Mesendoderm (in vitro differentiated cells): ENCODE results near the gene STPG4.
"Not testable (repeated sequence)": the region's sequence is repeated elsewhere in the genome, so short reads cannot be mapped to it uniquely, and the experiment has no call there.

Experiments used
- DNase-seq: peaks from one replicate; pipeline ENCODE4 v3.0.0; 2013
- H2AK5ac ChIP-seq: 2 replicates; pipeline ENCODE4 v1.6.1; 2013; ENCODE audit warnings: low read length, inconsistent platforms
- H2BK120ac ChIP-seq: 2 replicates; pipeline ENCODE4 v1.6.1; 2013; ENCODE audit warnings: low read depth, mild to moderate bottlenecking, low read length, moderate library complexity, mixed read lengths
- H2BK15ac ChIP-seq: replicated peaks from 2 replicates; pipeline ENCODE4 v1.6.1; 2013; ENCODE audit warnings: low read depth, mild to moderate bottlenecking, moderate library complexity
- H2BK5ac ChIP-seq: 2 replicates; pipeline ENCODE4 v1.6.1; 2013; ENCODE audit warnings: low read length, inconsistent platforms
- H3K18ac ChIP-seq: 2 replicates; pipeline ENCODE4 v1.6.1; 2013; ENCODE audit warnings: mild to moderate bottlenecking, low read length, mixed read lengths
- H3K23ac ChIP-seq: one replicate; pipeline ENCODE4 v1.6.1; 2013; ENCODE audit warnings: low read length
- H3K27ac ChIP-seq: 2 replicates; pipeline ENCODE4 v1.5.1; 2013; ENCODE audit warnings: low read depth, mild to moderate bottlenecking, inconsistent platforms, low read length, moderate library complexity
- H3K27me3 ChIP-seq: 2 replicates; pipeline ENCODE4 v1.6.1; 2013; ENCODE audit warnings: low read length, control low read depth, mild to moderate bottlenecking, inconsistent platforms; ENCODE audit not compliant: insufficient read depth, poor library complexity
- H3K36me3 ChIP-seq: 2 replicates; pipeline ENCODE4 v1.6.1; 2013; ENCODE audit warnings: low read length, inconsistent platforms; ENCODE audit not compliant: control insufficient read depth, insufficient read depth
- H3K4ac ChIP-seq: one replicate; pipeline ENCODE4 v1.6.1; 2013; ENCODE audit warnings: low read depth, mild to moderate bottlenecking, low read length, moderate library complexity
- H3K4me1 ChIP-seq: 2 replicates; pipeline ENCODE4 v1.6.1; 2013; ENCODE audit warnings: low read depth, low read length, inconsistent platforms; ENCODE audit not compliant: control insufficient read depth
- H3K4me2 ChIP-seq: 2 replicates; pipeline ENCODE4 v1.6.1; 2013; ENCODE audit warnings: low read length
- H3K4me3 ChIP-seq: 2 replicates; pipeline ENCODE4 v1.5.1; 2013; ENCODE audit warnings: mild to moderate bottlenecking, low read length
- H3K56ac ChIP-seq: one replicate; pipeline ENCODE4 v1.6.1; 2013; ENCODE audit warnings: low read length
- H3K79me1 ChIP-seq: 2 replicates; pipeline ENCODE4 v1.6.1; 2013; ENCODE audit warnings: low read length, inconsistent platforms
- H3K79me2 ChIP-seq: 2 replicates; pipeline ENCODE4 v1.6.1; 2013; ENCODE audit warnings: mild to moderate bottlenecking, low read length; ENCODE audit not compliant: control insufficient read depth, insufficient read depth
- H3K9ac ChIP-seq: 2 replicates; pipeline ENCODE4 v1.6.1; 2013; ENCODE audit warnings: low read length, inconsistent platforms
- H4K5ac ChIP-seq: one replicate; pipeline ENCODE4 v1.6.1; 2013; ENCODE audit warnings: low read length
- H4K8ac ChIP-seq: one replicate; pipeline ENCODE4 v1.6.1; 2013; ENCODE audit warnings: low read depth, mild to moderate bottlenecking, control low read depth, low read length, moderate library complexity
- WGBS: extraction: QIAGEN DNeasy Blood & Tissue Kit; methylation state at CpG from one replicate; pipeline ENCODE4 v1.1.7; 2013; ENCODE audit warnings: low lambda C conversion rate, missing lambda C conversion rate; ENCODE audit not compliant: insufficient coverage; ENCODE audit errors: extremely low coverage; 5-methylcytosine and 5-hydroxymethylcytosine counted together

Gene STPG4

DNA sequence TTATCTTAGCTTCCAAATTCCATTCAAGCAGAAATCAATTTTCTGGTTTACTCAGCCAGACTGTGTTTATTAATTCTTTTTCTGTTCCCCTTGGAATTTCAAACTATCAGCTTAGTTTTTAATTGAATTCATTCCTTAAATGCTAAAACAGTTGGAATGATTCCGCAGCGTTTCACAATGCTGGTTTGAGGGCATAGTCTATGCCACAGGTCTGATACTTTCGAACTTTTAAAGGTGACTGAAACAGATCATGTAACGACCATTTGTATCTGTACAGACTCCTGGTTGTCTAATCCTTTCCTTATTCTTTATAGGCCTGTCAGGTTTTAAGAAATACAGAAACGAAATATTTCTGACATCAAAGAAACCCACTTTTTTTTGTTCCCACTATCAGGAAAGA is 45.4 kb downstream of the STPG4 start:
- Histone ChIP-seq H3K79me1 (no peaks in the 10 kb centered on the region), H3K23ac (no peak overlapping the region), H2BK5ac (no peak overlapping the region), H3K27me3 (no peaks in the 10 kb centered on the region), H2AK5ac (no peak overlapping the region), H2BK120ac (no peak overlapping the region), H3K36me3 (no peaks in the 10 kb centered on the region), H3K79me2 (no peaks in the 10 kb centered on the region), H3K4ac (no peak overlapping the region), H3K27ac (no peak overlapping the region), H4K5ac (no peak overlapping the region), H2BK15ac (no peak overlapping the region), H3K9ac (no peak overlapping the region), H3K4me1 (no peaks in the 10 kb centered on the region), H3K4me3 (no peak overlapping the region), H3K4me2 (no peak overlapping the region), H3K56ac (no peak overlapping the region), H3K18ac (no peak overlapping the region), H4K8ac (no peak overlapping the region)
- DNase-seq: no peak
- no CpG with 5 or more reads among the region's 5 CpGs for WGBS

DNA sequence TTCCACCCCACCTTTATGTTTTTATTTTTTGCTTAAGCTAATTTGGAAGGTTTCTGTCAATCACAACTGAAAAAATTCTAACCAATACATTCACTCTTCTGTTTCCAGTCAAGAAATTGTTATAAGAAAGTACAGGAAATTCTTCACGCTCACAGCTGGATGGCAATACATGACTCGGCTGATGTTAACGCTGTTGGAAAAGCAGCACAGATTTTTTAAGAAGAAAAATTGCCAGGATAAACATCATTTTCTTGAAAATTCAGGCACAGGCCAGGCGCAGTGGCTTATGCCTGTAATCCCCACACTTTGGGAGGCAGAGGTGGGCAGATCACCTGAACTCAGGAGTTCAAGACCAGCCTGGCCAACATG is 46.1 kb downstream of the STPG4 start:
- Histone ChIP-seq H2BK120ac (no peak overlapping the region), H2BK15ac (no peak overlapping the region), H3K36me3 (no peaks in the 10 kb centered on the region), H4K8ac (no peak overlapping the region), H2AK5ac (no peak overlapping the region), H4K5ac (no peak overlapping the region), H3K4me3 (no peak overlapping the region), H3K4ac (no peak overlapping the region), H2BK5ac (no peak overlapping the region), H3K9ac (no peak overlapping the region), H3K4me1 (no peaks in the 10 kb centered on the region), H3K4me2 (no peak overlapping the region), H3K79me2 (no peaks in the 10 kb centered on the region), H3K27me3 (no peaks in the 10 kb centered on the region), H3K56ac (no peak overlapping the region), H3K27ac (no peak overlapping the region), H3K79me1 (no peaks in the 10 kb centered on the region), H3K23ac (no peak overlapping the region), H3K18ac (no peak overlapping the region)
- no CpG with 5 or more reads among the region's 4 CpGs for WGBS
- no peak for DNase-seq

DNA sequence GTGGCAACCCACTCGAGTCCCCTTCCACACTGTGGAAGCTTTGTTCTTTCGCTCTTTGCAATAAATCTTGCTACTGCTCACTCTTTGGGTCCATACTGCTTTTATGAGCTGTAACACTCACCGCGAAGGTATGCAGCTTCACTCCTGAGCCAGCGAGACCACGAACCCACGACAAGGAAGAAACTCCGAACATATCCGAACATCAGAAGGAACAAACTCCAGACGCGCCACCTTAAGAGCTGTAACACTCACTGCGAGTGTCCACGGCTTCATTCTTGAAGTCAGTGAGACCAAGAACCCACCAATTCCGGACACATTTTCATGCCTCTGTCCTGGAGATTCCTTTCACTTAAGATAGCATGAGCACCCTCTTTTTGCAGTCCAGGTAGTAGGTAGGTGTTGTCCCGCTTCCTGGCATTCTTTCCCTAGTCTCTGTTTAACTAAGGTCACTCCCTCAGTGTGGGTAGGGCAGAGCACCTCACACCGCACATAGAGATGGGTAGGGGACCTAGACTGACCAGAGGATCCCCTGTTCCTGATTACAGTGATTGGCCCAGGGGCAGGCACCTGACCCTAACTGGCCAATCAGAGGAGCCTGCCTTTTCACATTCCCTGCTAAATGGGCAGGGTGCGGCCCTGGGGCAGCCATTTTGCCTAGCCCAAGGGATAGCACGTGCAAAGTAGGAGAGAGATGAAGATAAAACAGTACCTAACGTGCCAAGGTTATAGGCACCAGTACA is 46.7 kb downstream of the STPG4 start:
- H3K56ac ChIP-seq, H3K79me2 ChIP-seq, H2BK15ac ChIP-seq, H3K18ac ChIP-seq, H3K23ac ChIP-seq, H3K4me2 ChIP-seq, H3K79me1 ChIP-seq, H4K8ac ChIP-seq, H3K36me3 ChIP-seq, H2BK5ac ChIP-seq, H3K27ac ChIP-seq, DNase-seq, H3K9ac ChIP-seq, H3K27me3 ChIP-seq, H2AK5ac ChIP-seq, H3K4me3 ChIP-seq, H2BK120ac ChIP-seq, H3K4me1 ChIP-seq, H3K4ac ChIP-seq, H4K5ac ChIP-seq: not testable (repeated sequence)
- no CpG with 5 or more reads among the region's 19 CpGs for WGBS

DNA sequence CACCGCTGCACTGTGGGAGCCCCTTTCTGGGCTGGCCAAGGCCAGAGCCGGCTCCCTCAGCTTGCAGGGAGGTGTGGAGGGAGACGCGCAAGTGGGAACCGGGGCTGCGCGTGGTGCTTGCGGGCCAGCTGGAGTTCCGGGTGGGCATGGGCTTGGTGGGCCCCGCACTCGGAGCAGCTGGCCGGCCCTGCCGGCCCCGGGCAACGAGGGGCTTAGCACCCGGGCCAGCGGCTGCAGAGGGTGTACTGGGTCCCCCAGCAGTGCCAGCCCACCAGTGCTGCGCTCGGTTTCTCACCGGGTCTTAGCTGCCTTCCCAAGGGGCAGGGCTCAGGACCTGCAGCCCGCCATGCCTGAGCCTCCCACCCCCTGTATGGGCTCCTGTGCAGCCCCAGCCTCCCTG is 47.9 kb downstream of the STPG4 start:
- not testable (repeated sequence) for H3K4me3 ChIP-seq, H3K79me2 ChIP-seq, H3K9ac ChIP-seq, H3K36me3 ChIP-seq, H3K4me2 ChIP-seq, H2AK5ac ChIP-seq, H2BK120ac ChIP-seq, DNase-seq, H3K27me3 ChIP-seq, H4K5ac ChIP-seq, H2BK15ac ChIP-seq, H3K27ac ChIP-seq, H3K79me1 ChIP-seq, H3K4me1 ChIP-seq, H3K4ac ChIP-seq, H2BK5ac ChIP-seq, H3K56ac ChIP-seq, H3K23ac ChIP-seq, H3K18ac ChIP-seq, H4K8ac ChIP-seq
- WGBS: no CpG with 5 or more reads among the region's 21 CpGs

DNA sequence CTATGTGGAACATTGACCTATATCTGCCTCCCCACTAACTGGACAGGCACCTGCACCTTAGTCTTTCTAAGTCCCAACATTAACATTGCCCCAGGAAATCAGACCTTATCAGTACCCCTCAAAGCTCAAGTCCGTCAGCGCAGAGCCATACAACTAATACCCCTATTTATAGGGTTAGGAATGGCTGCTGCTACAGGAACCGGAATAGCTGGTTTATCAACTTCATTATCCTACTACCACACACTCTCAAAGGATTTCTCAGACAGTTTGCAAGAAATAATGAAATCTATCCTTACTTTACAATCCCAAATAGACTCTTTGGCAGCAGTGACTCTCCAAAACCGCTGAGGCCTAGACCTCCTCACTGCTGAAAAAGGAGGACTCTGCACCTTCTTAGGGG is 48.9 kb downstream of the STPG4 start:
- H3K36me3 ChIP-seq, H2BK120ac ChIP-seq, H3K18ac ChIP-seq, H3K23ac ChIP-seq, H4K8ac ChIP-seq, H3K27ac ChIP-seq, H3K56ac ChIP-seq, H3K27me3 ChIP-seq, H2BK5ac ChIP-seq, H3K4ac ChIP-seq, H3K9ac ChIP-seq, H3K4me3 ChIP-seq, H3K4me1 ChIP-seq, H4K5ac ChIP-seq, H2AK5ac ChIP-seq, H3K79me2 ChIP-seq, DNase-seq, H2BK15ac ChIP-seq, H3K4me2 ChIP-seq, H3K79me1 ChIP-seq: not testable (repeated sequence)
- WGBS: no CpG with 5 or more reads among the region's 4 CpGs

DNA sequence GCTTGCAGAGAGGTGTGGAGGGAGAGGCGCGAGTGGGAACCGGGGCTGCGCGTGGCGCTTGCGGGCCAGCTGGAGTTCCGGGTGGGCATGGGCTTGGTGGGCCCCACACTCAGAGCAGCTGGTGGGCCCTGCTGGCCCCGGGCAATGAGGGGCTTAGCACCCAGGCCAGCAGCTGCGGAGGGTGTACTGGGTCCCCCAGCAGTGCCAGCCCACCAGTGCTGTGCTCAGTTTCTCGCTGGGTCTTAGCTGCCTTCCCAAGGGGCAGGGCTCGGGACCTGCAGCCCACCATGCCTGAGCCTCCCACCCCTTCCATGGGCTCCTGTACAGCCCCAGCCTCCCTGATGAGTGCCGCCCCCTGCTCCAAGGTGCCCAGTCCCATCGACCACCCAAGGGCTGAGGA is 55.4 kb downstream of the STPG4 start:
- H3K23ac ChIP-seq, H3K36me3 ChIP-seq, H3K4me3 ChIP-seq, H3K4me2 ChIP-seq, H3K27ac ChIP-seq, H3K9ac ChIP-seq, H4K5ac ChIP-seq, H3K4ac ChIP-seq, H2BK120ac ChIP-seq, H4K8ac ChIP-seq, H3K79me1 ChIP-seq, H2BK5ac ChIP-seq, H2BK15ac ChIP-seq, DNase-seq, H2AK5ac ChIP-seq, H3K18ac ChIP-seq, H3K27me3 ChIP-seq, H3K79me2 ChIP-seq, H3K4me1 ChIP-seq, H3K56ac ChIP-seq: not testable (repeated sequence)
- WGBS: no CpG with 5 or more reads among the region's 14 CpGs
